Psoas muscle (tissue), 8 donors: ENCODE results near the gene AMER1. TPM values are rescaled to one million over a fixed set of nuclear protein-coding genes. Genes with fewer than 3 reads are reported as not detected.

ENCODE experiments used
- ATAC-seq, 4 donors: fragments of 200-7000 bp; cut with Tn5 transposase; one replicate each; pipeline ENCODE4 v1.9.1; 2020; ENCODE audit warnings: moderate library complexity in 3 of 4, mild to moderate bottlenecking in 2 of 4
- DNase-seq, 2 donors: peaks; one replicate each; pipeline ENCODE4 v3.0.0-alpha.2; 2020
- H3K27ac ChIP-seq: fragments of 200-600 bp; one replicate; pipeline ENCODE4 v1.8.0; 2022
- H3K27me3 ChIP-seq, 3 donors: fragments of 200-600 bp in 1 of 3; one replicate each; pipeline versions ENCODE4 v1.6.1 to v1.8.0; 2013 to 2022; ENCODE audit warnings: low read length in 2 of 3, mild to moderate bottlenecking in 2 of 3, moderate library complexity in 1 of 3; ENCODE audit not compliant: insufficient read depth in 3 of 3
- H3K36me3 ChIP-seq, 2 donors: fragments of 200-600 bp in 1 of 2; one replicate each; pipeline versions ENCODE4 v1.6.1 to v1.8.0; 2013 to 2022; ENCODE audit warnings: low read depth in 1 of 2, mild to moderate bottlenecking in 1 of 2, moderate library complexity in 1 of 2; ENCODE audit not compliant: insufficient read depth in 1 of 2
- H3K4me1 ChIP-seq: fragments of 200-600 bp; one replicate; pipeline ENCODE4 v1.8.0; 2022
- H3K4me3 ChIP-seq: fragments of 200-600 bp; one replicate; pipeline ENCODE4 v1.8.0; 2022; ENCODE audit warnings: mild to moderate bottlenecking
- H3K9me3 ChIP-seq: fragments of 200-600 bp; one replicate; pipeline ENCODE4 v1.8.0; 2022
- CTCF ChIP-seq: fragments of 200-600 bp; IDR thresholded peaks from one replicate; pipeline ENCODE4 v1.8.0; 2022; ENCODE audit warnings: antibody characterized with exemption
- WGBS, 3 donors: extraction: QIAGEN DNeasy Blood & Tissue Kit; methylation state at CpG; one replicate each; pipeline versions ENCODE4 v1.1.6 to v1.1.7; 2013; 5-methylcytosine and 5-hydroxymethylcytosine counted together
- intact Hi-C, 2 donors: fragments of 100-400 bp; cut with DNase I; formaldehyde crosslinking; loops; one replicate each; pipeline versions ENCODE4 v1.11.0 to v1.14.2; 2022
- polyA plus RNA-seq, 3 donors: library from polyadenylated mRNA; stranded (reverse); fragments of 200-250 nt; gene quantifications; one replicate each; pipeline ENCODE4 v1.2.3, GENCODE V29; 2013
- total RNA-seq, 4 donors: library from RNA; stranded (reverse); fragmentation: NEBNext Ultra II Directional in 2 of 4; extraction: Animal tissue kit (Norgen Biotek cat#: 25700) in 2 of 4; gene quantifications; one replicate each; pipeline versions ENCODE4 v1.2.1 to v1.2.4, GENCODE V29; 2021 to 2023
- donor health status: healthy with polysubstance abuse.
- donor health status: DM: no; HTN: no; CAD: no; lungs with moderate emphysema.
- donor health status: Bipolar disorder and iron deficiency.
- donor health status: healthy.
- donor health status: DM: yes; HTN: yes; CAD: no.
- donor health status: DM: no; HTN: no; CAD: no.
- donor health status: DM: no; HTN: no; CAD: no.
- donor health status: DM: yes; HTN: yes; CAD: no.

AMER1 gene
- total and polyA plus RNA-seq, 7 donors = 0.74 to 7.6 (median 3.2) TPM

GRCh38 chrX:64192040-64192439, 13.5 kb downstream of the AMER1 start:
- Histone ChIP-seq H3K9me3 (no peaks in the 10 kb centered on the region), H3K4me1 (peaks cover under 1% of the 10 kb centered on the region), H3K36me3 (peaks cover 0 to 4% of the 10 kb centered on the region in 2 donors), H3K27me3 (no peaks in the 10 kb centered on the region), H3K4me3 (no peak overlapping the region), H3K27ac (no peak overlapping the region)
- WGBS, 3 donors = 79 to 100% (median 92%) methylated on average over 2 to 3 of the region's 3 CpGs
- TF ChIP-seq CTCF = no peak
- intact Hi-C loops = no loop called here
- no peak for ATAC-seq
- no peak for DNase-seq

GRCh38 chrX:64191281-64192010, 14.1 kb downstream of the AMER1 start:
- DNase-seq (no peak), ATAC-seq (no peak)
- Histone ChIP-seq H3K27me3 (no peaks in the 10 kb centered on the region), H3K27ac (no peak overlapping the region), H3K4me3 (no peak overlapping the region), H3K4me1 (no peaks in the 10 kb centered on the region), H3K9me3 (no peaks in the 10 kb centered on the region), H3K36me3 (peaks cover 0 to 4% of the 10 kb centered on the region in 2 donors)
- intact Hi-C loops = no loop called here
- WGBS, 3 donors = 90 to 98% (median 97%) methylated on average over 18 to 19 of the region's 19 CpGs
- TF ChIP-seq CTCF = no peak

- WGBS, 3 donors = 73 to 98% (median 92%) methylated on average over 7 to 10 of the region's 10 CpGs
- DNase-seq (no peak), ATAC-seq (no peak)
- Histone ChIP-seq H3K4me3 (no peak overlapping the region), H3K27ac (no peak overlapping the region), H3K36me3 (peaks cover 0 to 4% of the 10 kb centered on the region in 2 donors), H3K9me3 (no peaks in the 10 kb centered on the region), H3K4me1 (no peaks in the 10 kb centered on the region), H3K27me3 (no peaks in the 10 kb centered on the region)
- TF ChIP-seq CTCF = no peak
- intact Hi-C loops = no loop called here
Measured at GRCh38 chrX:64190136-64190740, 15.3 kb downstream of the AMER1 start.

GRCh38 chrX:64188901-64189300, 16.6 kb downstream of the AMER1 start:
- H3K27me3 ChIP-seq = no peaks in the 10 kb centered on the region
- no peak overlapping the region for H3K27ac ChIP-seq
- no peak overlapping the region for H3K4me3 ChIP-seq
- H3K9me3 ChIP-seq = no peaks in the 10 kb centered on the region
- WGBS, 3 donors = 81 to 94% (median 87%) methylated on average over 3 of the region's 3 CpGs
- no peaks in the 10 kb centered on the region for H3K4me1 ChIP-seq
- no peak for ATAC-seq
- peaks cover 0 to 4% of the 10 kb centered on the region in 2 donors for H3K36me3 ChIP-seq
- no peak for DNase-seq
- intact Hi-C loops = no loop called here
- TF ChIP-seq CTCF = no peak
